Hepatocyte (in vitro differentiated cells): ENCODE data around the gene NCKAP5L. TPM values are rescaled to one million over a fixed set of nuclear protein-coding genes. Genes with fewer than 3 reads are reported as not detected.

Experiments used
- DNase-seq: peaks from one replicate; pipeline ENCODE4 v3.0.0-alpha.2; 2016; ENCODE audit warnings: low spot score
- H2AFZ ChIP-seq: fragments of 200-600 bp; sonication (generic); 2 replicates; pipeline ENCODE4 v1.6.0; 2016; ENCODE audit warnings: antibody characterized with exemption, mild to moderate bottlenecking
- H3K27ac ChIP-seq: fragments of 200-600 bp; sonication (generic); 2 replicates; pipeline ENCODE4 v1.5.1; 2016; ENCODE audit warnings: mild to moderate bottlenecking
- H3K27me3 ChIP-seq: fragments of 200-600 bp; sonication (generic); 2 replicates; pipeline ENCODE4 v1.6.1; 2016
- H3K36me3 ChIP-seq: fragments of 200-600 bp; sonication (generic); replicated peaks from 2 replicates; pipeline ENCODE4 v1.5.1; 2016; ENCODE audit warnings: low read depth; ENCODE audit not compliant: insufficient read depth
- H3K4me1 ChIP-seq: fragments of 200-600 bp; sonication (generic); 2 replicates; pipeline ENCODE4 v1.5.1; 2016; ENCODE audit warnings: mild to moderate bottlenecking, moderate library complexity; ENCODE audit not compliant: insufficient read depth
- H3K4me2 ChIP-seq: fragments of 200-600 bp; sonication (generic); 2 replicates; pipeline ENCODE4 v1.6.0; 2016
- H3K4me3 ChIP-seq: fragments of 200-600 bp; sonication (generic); 2 replicates; pipeline ENCODE4 v1.5.1; 2016; ENCODE audit warnings: mild to moderate bottlenecking
- H3K79me2 ChIP-seq: fragments of 200-600 bp; sonication (generic); 2 replicates; pipeline ENCODE4 v1.6.0; 2017; ENCODE audit warnings: mild to moderate bottlenecking
- H3K9me2 ChIP-seq: fragments of 200-600 bp; sonication (generic); replicated peaks from 2 replicates; pipeline ENCODE4 v1.6.0; 2017; ENCODE audit warnings: mild to moderate bottlenecking; ENCODE audit not compliant: insufficient read depth
- H3K9me3 ChIP-seq: fragments of 200-600 bp; sonication (generic); 2 replicates; pipeline ENCODE4 v1.5.1; 2016; ENCODE audit warnings: low read depth, mild to moderate bottlenecking
- H4K20me1 ChIP-seq: fragments of 200-600 bp; sonication (generic); 2 replicates; pipeline ENCODE4 v1.6.0; 2016; ENCODE audit warnings: mild to moderate bottlenecking; ENCODE audit not compliant: insufficient read depth, poor library complexity, severe bottlenecking
- CTCF ChIP-seq: fragments of 200-600 bp; sonication (generic); IDR thresholded peaks from 2 replicates; pipeline ENCODE4 v1.5.1; 2016; ENCODE audit warnings: antibody characterized with exemption, mild to moderate bottlenecking; ENCODE audit not compliant: poor library complexity
- EZH2 ChIP-seq: fragments of 200-600 bp; sonication (generic); IDR thresholded peaks from 2 replicates; pipeline ENCODE4 v1.6.1; 2016; ENCODE audit warnings: antibody characterized with exemption, mild to moderate bottlenecking, borderline replicate concordance
- EZH2phosphoT487 ChIP-seq: fragments of 200-600 bp; sonication (generic); IDR thresholded peaks from one replicate; pipeline ENCODE4 v1.6.1; 2018; ENCODE audit warnings: antibody characterized with exemption, mild to moderate bottlenecking, low read depth, moderate library complexity; ENCODE audit not compliant: unreplicated experiment, severe bottlenecking
- WGBS: methylation state at CpG from one replicate; pipeline ENCODE4 v1.1.6; 2016; ENCODE audit warnings: low lambda C conversion rate; ENCODE audit errors: missing lambda C conversion rate; 5-methylcytosine and 5-hydroxymethylcytosine counted together
- polyA plus RNA-seq: library from polyadenylated mRNA; unstranded; fragments of >200 nt; fragmentation: Nextera tagmentation; extraction: Ambion mirVana; gene quantifications from 2 replicates; pipeline ENCODE4 v1.2.1, GENCODE V29; 2016
- total RNA-seq: library from RNA; depleted of rRNA; stranded (reverse); fragments of >200 nt; gene quantifications from 2 replicates; pipeline ENCODE4 v1.2.3, GENCODE V29; 2014

NCKAP5L gene
- total and polyA plus RNA-seq, 2 experiments from 2014 or later: 14.5 to 26.7 TPM

- Histone ChIP-seq H3K27me3 (no peaks in the 10 kb centered on the region), H3K27ac (peak overlapping the region; percentile 76), H3K4me3 (no peak overlapping the region), H3K9me2 (no peaks in the 10 kb centered on the region), H2AFZ (no peak overlapping the region), H3K4me1 (peaks cover 22% of the 10 kb centered on the region), H3K4me2 (peak overlapping the region; percentile 56), H3K79me2 (peaks cover 63% of the 10 kb centered on the region), H4K20me1 (peaks cover 11% of the 10 kb centered on the region), H3K9me3 (no peaks in the 10 kb centered on the region), H3K36me3 (no peaks in the 10 kb centered on the region)
- TF ChIP-seq EZH2 (no peak), EZH2phosphoT487 (no peak), CTCF (no peak)
- WGBS: 50% methylated on average over 4 of the region's 4 CpGs
- no peak for DNase-seq
These were observed 18.8 kb downstream of the NCKAP5L start for GRCh38 chr12:49809381-49809905.

GRCh38 chr12:49808686-49809380, 19.4 kb downstream of the NCKAP5L start:
- Histone ChIP-seq H4K20me1 (peaks cover 11% of the 10 kb centered on the region), H3K27ac (peak overlapping the region; percentile 76)
- TF ChIP-seq CTCF (no peak), EZH2 (no peak)

GRCh38 chr12:49807991-49808580, 20.1 kb downstream of the NCKAP5L start:
- Histone ChIP-seq H3K4me2 (peak overlapping the region; percentile 56), H3K4me3 (no peak overlapping the region), H3K36me3 (no peaks in the 10 kb centered on the region), H3K79me2 (peaks cover 49% of the 10 kb centered on the region), H3K27ac (peak overlapping the region; percentile 76), H3K27me3 (no peaks in the 10 kb centered on the region), H4K20me1 (peaks cover 11% of the 10 kb centered on the region), H3K4me1 (peaks cover 22% of the 10 kb centered on the region), H3K9me2 (no peaks in the 10 kb centered on the region), H3K9me3 (no peaks in the 10 kb centered on the region), H2AFZ (no peak overlapping the region)
- 89% methylated on average over 12 of the region's 12 CpGs for WGBS
- no peak for DNase-seq
- TF ChIP-seq CTCF (no peak), EZH2 (no peak), EZH2phosphoT487 (no peak)

More at GRCh38 chr12:49808686-49809380, 19.4 kb downstream of the NCKAP5L start:
- H3K9me3 ChIP-seq: no peaks in the 10 kb centered on the region
- no peaks in the 10 kb centered on the region for H3K9me2 ChIP-seq
- peaks cover 22% of the 10 kb centered on the region for H3K4me1 ChIP-seq
- no peak overlapping the region for H3K4me3 ChIP-seq
- peak overlapping the region; percentile 56 for H3K4me2 ChIP-seq
- H3K27me3 ChIP-seq: no peaks in the 10 kb centered on the region
- no peaks in the 10 kb centered on the region for H3K36me3 ChIP-seq
- DNase-seq: no peak
- peaks cover 57% of the 10 kb centered on the region for H3K79me2 ChIP-seq
- 65% methylated on average over 11 of the region's 14 CpGs for WGBS
- no peak overlapping the region for H2AFZ ChIP-seq
